Measurements from ENCODE around the gene NAXD. TPM values are rescaled to one million over a fixed set of nuclear protein-coding genes. Genes with fewer than 3 reads are reported as not detected.
A peak's percentile ranks its signal among the peaks of the same experiment; 100 is the strongest.
"Not testable (repeated sequence)": the region's sequence is repeated elsewhere in the genome, so short reads cannot be mapped to it uniquely, and the experiment has no call there.

The NAXD gene
- 30.1 TPM for total RNA-seq
- long read RNA-seq, partial matches to known transcripts: 31 of 130 reads
- long read RNA-seq, other reads (novel, unspliced or antisense): 95 of 130 reads

DNA sequence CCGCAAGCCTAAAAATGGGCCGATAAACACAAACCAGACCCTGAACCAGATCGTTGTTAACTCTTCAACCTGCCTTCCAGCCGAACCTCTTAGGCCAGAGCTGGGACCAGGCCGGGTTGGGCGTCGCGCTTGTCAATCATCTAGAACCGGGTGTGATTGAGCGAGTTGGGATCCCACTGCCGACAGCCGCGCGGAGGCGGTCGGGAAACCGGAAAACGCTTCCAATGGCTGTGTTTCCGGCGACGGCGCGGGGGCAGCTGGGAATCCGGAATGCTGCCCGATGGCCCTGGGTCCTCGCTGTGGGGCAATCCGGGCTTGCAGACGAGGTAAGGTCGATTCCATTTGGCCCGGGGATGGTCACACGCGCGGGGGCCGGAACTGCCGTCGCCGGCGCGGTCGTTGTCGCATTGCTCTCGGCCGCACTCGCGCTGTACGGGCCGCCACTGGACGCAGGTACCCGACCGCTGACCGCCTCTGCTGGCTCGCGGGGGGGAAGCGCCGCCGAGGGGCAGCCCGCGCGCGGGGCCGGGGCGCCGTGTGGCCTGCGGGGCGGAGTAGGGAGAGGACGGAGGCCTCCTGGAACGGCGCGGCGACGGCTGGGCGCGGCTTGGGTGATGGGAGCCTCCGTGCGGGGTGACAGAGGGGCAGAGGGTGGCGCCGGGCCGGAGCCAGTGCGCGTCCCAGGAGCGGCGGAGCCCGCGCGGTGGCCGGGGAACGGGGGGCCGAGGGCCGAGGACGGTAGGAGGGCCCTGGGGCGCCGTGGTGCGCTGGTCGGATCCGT is at the start of gene NAXD:
Gene NAXD, plus strand, starts transcription at position 224 of the 781 bp plus-strand sequence. Its CDS starts 57 bp downstream, at position 281.
- peak; percentile 97 for DNase-seq
- intact Hi-C loops (cut with micrococcal nuclease): no loop called here
- peak; percentile 96 for ATAC-seq

DNA sequence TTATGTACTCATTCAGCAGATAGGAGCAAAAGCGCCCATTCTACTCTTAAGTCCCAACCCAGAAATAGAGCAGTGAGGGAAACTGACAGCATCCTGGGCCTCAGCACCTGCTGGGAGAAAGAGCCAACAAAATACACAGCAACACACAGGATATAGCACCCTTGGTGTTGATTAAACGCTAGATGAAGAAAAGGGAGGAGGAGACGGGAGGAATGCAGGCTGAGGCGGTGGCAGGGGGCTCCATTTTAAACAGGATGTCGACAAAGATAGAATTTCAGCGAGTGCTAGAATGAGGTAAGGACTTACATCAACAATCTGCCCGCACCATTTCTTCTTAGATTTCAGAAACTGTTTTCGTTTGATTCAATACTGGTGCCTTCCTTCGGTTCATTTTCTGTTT is 49.2 kb upstream of the NAXD start:
- ATAC-seq: no peak
- DNase-seq: no peak
- intact Hi-C loops (cut with micrococcal nuclease): loop anchor here (10.0 kb wide), 1 partner anchor 61 kb away; no protein-coding TSS in a partner anchor

DNA sequence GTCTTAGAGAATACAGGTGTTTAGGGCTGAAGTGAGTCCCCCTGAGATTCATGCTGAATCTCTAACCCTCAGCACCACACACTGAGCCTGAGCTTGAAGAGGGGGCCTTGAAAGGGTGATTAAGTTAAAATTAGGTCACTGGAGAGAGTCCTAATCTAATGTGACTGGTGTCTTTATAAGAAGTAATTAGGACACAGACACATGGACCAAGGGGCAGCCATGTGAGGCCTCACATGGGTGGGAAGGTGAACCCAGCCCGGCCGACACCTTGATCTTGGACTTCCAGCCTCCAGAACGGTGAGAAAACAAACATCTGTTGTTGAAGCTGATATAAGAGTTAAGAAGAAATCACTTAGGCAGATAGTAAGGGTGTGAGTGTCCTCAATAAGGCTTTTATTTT is 46.7 kb upstream of the NAXD start:
- ATAC-seq (no peak), DNase-seq (no peak)
- intact Hi-C loops (cut with micrococcal nuclease): loop anchor here (10.0 kb wide), 1 partner anchor 64 kb away; no protein-coding TSS in a partner anchor

DNA sequence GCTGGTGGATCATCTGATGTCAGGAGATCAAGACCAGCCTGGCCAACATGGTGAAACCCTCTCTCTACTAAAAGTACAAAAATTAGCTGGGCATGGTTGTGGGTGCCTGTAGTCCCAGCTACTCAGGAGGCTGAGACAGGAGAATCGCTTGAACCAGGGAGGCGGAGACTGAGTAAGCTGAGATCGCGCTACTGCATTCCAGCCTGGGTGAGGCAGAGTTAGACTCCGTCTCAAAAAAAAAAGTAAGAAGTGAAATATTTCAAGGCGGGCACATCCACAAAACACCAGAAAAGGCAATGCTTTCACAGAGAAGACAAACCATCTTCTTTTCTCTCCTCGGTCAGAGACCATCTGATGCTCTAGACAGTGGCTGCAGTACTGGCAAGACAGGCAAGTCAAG is 45.4 kb upstream of the NAXD start:
- not testable (repeated sequence) for ATAC-seq, DNase-seq
- intact Hi-C loops (cut with micrococcal nuclease): loop anchor here (10.0 kb wide), 1 partner anchor 65 kb away; no protein-coding TSS in a partner anchor

DNA sequence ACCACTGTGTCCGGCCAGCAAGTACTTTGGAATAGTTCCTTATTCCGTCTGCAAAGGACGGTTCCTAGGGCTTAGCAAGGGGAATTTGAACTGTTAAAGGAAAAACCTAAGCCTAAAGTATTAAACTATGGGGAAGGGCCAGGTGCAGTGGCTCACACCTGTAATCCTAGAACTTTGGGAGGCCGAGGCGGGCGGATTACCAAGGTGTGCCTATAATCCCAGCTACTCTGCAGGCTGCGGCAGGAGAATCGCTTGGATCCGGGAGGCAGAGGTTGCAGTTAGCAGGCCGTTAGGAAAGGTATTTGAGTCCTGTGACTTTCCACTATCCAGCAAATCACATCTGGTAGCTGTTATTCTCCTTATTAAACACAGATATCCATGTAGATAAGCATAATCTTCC is 44.5 kb upstream of the NAXD start:
- no peak for DNase-seq
- no peak for ATAC-seq
- intact Hi-C loops (cut with micrococcal nuclease): no loop called here

DNA sequence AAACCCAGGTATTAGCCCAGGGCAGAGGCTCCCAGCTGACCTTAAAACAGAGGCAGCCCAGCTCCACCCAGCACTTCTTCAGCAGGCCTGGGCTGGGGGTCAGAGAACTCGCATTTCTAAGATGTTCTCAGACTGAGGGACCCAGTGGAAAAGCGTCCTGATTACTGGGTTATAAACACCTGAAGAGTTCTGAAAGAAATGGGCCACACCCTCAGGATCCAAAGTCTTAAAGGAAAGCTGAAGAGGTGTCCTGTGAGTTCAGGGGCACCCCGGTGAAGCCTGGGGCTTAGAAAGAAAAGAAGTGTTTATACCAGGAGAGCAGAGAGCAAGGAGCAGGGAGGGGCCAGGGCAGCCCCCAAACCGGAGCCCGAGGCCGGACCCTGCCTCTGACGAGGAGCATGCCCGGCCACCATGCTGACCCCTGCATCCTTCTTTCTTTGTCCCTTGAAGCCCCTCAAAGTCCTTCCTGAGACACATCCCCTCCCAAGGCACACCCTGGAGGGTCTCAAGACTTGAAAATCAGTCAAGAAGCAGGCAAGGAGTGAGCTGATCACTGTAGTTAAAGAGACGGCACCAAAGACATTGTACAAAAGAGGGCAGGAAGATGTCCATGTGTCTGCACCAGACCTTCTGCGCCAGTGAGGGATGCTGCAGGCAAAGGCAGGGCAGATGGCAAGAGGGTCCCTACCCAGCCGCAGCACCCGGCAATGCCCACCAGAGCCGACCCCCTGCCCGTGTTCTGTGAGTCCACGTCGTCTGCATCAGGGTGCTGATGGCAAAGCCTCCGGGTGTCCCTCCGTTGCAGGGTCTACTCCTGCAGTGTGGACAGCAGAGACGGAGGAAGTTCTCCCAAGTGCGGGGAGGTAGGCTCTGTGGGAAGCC is 43.2 kb upstream of the NAXD start:
- intact Hi-C loops (cut with micrococcal nuclease): no loop called here
- ATAC-seq (no peak), DNase-seq (no peak)

DNA sequence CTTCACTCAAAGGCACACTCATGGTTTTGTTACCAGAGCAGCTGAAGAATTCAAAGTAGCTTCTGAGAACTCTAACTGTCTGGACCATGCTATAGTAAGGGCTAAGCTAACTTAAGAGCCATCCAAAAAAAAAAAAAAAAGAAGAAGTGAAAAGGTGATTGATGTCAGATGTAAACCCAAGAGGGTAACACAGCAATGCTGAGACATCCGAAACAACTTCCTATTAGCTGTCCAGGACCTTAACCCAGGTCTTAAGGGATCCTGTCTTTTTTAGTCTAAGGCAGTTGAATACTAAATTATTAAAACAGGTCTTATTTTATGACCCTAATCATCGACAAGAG is 42.6 kb upstream of the NAXD start:
- intact Hi-C loops (cut with micrococcal nuclease): no loop called here
- ATAC-seq: no peak

DNA sequence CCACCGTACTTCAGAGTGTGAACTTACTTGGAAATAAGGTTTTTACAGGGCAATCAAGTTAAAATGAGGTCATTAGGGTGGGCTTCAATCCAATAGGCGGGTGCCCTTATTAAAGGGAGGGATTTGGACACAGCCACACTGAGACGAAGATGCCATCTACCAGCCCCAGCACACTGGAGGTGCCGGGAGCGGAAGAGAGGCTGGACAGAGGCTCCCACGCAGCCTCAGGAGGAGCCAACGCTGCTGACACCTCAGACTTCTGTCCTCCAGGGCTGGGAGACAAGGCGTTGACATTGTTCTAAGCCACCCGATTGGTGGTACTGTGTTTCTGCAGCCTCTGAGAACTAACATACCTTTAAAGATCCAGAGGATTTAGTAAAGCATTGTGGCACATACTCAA is 41.2 kb upstream of the NAXD start:
- no peak for ATAC-seq
- DNase-seq: no peak
- intact Hi-C loops (cut with micrococcal nuclease): no loop called here

More for the DNA sequence above, 42.6 kb upstream of the NAXD start:
- no peak for DNase-seq

DNA sequence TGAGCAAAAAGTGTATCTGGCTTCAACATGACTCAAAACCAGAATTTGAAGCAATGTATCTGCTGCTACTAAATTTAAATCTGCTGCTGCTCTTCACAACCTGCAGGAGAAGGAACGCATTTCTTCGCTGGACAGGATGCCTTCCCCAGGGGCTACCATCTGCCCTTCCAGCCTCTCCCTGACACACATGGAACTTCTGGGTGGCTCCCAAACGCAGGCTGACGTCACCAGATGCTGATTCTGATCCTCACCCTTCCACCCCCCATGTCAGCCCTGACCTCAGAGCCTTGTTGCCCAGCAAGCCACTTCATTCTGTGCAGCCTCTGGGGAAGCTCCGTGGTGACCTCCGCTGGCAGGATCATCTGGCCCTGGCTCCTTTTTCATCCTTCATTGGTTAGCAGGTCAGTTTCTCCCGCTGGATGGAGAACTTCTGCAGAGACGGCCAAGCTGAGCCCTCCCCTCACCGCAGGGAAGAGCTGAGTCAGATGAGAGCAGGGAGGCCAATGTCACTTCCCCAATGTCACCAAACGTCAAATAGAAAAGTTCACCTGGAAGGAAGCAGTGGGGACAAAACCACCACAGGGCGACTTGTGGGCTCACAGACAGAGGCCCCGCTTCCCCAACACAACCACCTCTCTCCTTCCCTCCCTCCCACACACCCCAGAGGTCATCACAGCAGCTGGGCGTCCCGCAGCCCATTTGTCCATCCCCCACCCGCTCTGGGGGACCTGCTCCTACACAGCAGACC is 39.8 kb upstream of the NAXD start:
- intact Hi-C loops (cut with micrococcal nuclease): no loop called here
- DNase-seq (peak; percentile 43), ATAC-seq (peak; percentile 78)

DNA sequence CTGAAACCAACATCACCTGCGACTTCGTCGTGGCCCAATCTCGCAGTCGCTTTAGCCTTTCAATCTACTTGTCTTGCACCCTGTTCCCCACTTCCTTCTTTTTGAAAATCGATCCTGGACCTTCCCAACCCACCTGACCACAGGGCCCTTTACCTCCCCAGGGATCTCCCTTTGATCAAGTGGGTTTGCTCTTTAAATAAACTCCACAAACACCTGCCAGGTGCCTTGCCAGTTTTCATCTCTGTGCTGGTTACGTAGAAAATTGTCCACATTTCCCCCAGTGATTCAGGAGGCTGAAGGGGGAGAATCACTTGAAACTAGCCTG is 39.3 kb upstream of the NAXD start:
- intact Hi-C loops (cut with micrococcal nuclease): no loop called here
- ATAC-seq: no peak
- no peak for DNase-seq

DNA sequence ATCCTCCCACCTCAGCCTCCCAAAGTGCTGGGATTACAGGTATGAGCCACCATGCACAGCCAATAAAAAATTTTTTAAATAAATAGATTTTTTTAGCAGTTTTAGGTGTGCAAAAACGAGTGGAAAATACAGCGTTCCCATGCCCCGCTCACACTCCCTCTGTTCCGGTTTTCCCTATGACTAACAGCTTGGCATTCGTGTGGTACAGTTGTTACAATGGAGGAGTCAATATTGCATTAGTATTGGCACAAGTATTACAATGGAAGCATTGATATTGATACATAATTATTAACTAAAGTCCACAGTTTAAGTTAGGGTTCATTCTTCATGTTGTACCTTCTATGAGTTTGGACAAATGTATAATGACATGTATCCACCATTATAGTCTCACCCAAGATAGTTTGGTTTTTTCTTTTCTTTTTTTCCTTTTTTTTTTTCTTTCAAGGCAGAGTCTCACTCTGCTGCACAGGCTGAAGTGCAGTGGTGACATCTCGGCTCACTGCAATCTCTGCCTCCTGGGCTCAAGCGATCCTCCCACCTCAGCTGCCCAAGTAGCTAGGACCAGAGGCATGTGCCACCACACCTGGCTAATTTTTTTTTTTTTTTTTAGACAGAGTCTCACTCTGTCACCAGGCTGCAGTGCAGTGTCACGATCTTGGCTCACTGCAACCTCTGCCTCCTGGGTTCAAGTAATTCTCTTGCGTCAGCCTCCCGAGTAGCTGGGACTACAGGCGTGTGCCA is 38.4 kb upstream of the NAXD start:
- DNase-seq (no peak), ATAC-seq (no peak)
- intact Hi-C loops (cut with micrococcal nuclease): no loop called here

DNA sequence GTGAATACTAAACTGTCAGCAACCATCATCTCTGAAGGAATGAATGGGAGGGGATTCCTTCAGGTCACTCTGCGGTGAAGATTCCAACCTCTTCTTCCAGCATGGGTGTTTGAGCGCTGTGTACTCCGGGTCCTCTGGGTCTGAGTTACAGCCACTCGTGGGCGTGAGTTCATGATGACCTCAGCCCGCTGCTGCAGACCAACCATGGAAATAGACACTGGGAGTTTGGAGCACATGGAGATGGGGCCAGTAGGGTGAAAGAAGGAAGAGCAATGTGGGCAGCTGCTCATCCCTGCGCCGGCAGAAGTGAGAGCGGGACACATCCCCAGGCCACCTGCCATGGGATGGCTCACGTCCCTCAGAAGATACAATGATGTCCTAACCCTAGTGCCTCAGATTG is 37.0 kb upstream of the NAXD start:
- intact Hi-C loops (cut with micrococcal nuclease): no loop called here
- no peak for DNase-seq
- peak; percentile 27 for ATAC-seq

DNA sequence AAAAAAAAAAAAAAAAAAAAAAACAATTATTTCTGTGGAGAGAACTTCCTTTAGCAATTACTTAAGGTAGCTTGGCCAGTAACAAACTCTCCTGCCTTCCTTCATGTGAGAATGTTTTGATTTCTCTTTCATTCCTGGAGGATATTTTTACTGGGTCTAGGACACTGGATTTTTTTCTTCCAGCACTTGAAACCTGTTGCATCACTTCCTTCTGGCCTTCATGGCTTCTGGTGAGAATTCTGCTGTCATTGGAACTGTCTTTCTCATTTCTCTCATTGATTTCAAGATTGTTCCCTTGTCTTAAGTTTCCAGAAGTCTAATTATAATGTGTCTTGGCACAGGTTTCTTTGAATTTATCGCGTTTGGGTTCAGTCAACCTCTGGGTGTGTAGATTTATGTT is 34.5 kb upstream of the NAXD start:
- intact Hi-C loops (cut with micrococcal nuclease): no loop called here
- DNase-seq: no peak
- ATAC-seq: no peak

DNA sequence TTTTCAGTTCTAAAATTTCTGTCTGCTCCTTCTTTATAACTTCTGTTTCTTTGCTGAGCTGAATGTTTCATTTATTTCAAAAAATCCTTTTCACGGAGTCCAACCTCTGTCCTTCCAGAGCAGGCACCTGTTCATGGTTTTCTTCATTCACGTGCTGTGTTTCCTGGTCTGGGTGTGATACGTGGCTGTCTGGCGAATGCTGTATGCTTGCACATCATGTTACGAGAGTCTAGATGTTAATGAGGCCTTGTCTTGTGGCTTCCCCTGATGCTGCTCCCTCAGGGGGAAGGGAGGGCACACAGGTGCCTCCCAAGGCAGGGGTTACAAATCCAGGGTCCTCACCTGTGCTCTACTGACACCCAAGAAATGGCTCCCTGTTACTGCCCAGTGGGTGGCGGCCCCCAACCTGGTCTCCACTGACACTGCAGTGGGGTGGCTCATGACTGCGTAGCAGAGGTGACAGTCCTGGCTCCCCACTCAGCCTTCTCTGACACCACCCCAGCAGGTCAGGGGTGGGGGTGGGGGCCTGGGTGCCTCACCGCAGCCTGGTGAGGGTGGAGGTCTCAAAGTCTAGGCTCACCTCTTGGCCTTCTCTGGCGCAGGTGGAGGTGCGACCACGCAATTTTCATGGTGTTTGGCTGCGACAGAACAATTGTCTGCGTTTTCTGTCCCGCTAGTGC is 33.7 kb upstream of the NAXD start:
- DNase-seq (no peak), ATAC-seq (no peak)
- intact Hi-C loops (cut with micrococcal nuclease): no loop called here

DNA sequence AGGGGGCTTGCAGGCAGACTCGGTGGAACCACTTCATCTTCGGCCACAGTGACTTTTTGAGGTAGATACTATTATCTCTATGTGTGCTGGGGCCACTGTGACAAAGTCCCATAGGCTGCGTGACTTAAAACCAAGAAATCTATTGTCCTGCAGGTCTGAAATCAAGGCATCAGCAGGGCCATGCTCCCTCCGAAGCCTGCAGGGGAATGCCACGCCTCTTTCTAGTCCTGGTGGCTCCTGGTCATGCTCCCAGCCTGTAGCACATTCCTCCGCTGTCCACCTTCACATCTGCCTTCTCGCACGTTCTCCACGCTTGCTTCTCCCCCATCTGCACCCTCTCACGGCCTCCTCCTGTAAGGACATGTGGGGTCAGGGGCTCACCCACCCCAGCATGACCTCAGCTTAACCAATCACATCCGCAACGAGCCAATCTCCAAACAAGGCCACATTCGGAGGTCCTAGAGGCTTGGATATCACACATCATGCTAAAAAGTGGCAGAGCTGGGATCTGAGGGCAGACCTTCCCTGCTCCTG is 32.9 kb upstream of the NAXD start:
- DNase-seq (no peak), ATAC-seq (no peak)
- intact Hi-C loops (cut with micrococcal nuclease): no loop called here

DNA sequence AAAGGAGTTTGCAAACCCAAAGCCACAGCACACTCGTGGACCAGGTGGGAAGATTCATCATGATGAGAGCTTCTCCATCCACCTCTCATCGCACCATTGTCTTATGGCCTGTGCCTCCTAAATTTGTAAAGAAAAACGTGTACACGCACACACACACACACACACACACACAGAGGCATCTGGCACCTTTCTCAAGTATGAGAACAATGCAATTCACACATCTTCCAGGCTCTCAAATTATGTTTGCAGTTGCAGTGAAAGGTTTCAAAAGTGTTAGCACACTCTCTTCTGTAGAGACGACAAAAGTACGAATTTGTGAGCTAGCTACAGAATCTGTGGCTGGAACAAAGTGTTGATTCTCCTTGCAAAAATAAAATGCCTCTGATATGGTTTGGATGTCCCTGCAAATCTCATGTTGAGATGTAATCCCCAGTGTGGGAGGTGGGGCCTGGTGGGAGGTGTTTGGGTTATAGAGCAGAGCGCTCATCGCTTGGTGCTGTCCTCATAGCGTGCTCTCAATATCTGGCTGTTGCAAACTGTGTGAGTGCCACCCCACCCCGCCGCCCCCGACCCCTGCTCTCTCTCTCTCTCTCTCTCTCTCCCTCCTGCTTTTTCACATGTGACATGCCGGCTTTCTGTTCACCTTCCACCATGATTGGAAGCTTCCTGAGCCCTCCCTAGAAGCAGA is 32.0 kb upstream of the NAXD start:
- no peak for ATAC-seq
- intact Hi-C loops (cut with micrococcal nuclease): no loop called here

DNA sequence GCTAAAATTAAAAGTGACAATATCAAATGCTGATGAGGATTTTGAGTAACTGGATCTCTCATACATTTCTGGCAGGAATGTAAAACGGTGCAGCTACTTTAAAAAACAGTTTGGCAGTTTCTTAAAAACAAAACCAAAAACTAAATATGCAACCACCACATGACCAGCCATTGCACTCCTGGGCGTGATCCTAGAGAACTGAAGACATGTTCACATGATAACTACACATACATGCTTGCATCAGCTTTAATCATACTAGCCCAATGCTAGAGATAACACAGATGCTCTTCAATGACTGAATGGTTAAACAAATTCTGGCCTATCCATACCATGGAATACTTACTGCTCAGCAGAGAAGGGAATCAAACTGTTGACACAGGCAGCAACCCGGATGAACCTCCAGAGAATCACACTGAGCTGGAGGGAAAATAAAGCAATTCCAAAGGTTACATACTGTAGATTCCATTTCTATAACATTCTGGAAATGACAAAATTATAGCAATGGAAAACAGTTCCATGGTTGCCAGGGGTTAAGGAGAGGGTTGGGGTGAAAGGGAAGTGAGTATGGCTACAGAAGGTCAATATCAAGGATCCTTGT is 25.5 kb upstream of the NAXD start:
- intact Hi-C loops (cut with micrococcal nuclease): loop anchor here (10.0 kb wide), 1 partner anchor 455 kb away; no protein-coding TSS in a partner anchor
- no peak for DNase-seq
- ATAC-seq: no peak

More for the DNA sequence above, 32.0 kb upstream of the NAXD start:
- DNase-seq: no peak

Measured in left ventricle myocardium superior (tissue), 1 donor.